Measurements from ENCODE around the gene SCMH1. TPM values are rescaled to one million over a fixed set of nuclear protein-coding genes. Genes with fewer than 3 reads are reported as not detected.

SCMH1 gene
- total RNA-seq, 1 experiment from 2014 or later, result 39.5 TPM

DNA sequence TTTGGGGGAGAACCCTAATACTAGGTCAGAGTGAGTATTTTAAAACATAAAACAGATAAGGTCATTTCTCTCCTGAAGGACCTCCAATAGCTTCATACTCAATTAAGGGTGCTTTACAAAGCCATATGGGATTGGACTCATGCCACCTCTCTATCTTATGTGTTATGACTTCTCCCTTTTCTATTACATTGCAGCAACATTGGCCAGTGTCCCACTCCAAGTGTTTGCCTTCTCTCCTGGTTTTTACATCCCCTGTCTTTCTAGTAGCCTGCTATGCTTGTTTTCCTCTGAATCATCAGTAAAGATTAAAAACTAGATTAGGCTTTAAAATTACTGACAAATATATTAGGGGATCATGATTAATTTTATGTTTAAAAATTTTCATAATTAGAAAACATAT is 66.6 kb downstream of the SCMH1 start:
- no peak for TF ChIP-seq EZH2 (IDR thresholded peaks at IDR 0.05; ENCODE audit: low read depth)
- TF ChIP-seq, protein P1, sequence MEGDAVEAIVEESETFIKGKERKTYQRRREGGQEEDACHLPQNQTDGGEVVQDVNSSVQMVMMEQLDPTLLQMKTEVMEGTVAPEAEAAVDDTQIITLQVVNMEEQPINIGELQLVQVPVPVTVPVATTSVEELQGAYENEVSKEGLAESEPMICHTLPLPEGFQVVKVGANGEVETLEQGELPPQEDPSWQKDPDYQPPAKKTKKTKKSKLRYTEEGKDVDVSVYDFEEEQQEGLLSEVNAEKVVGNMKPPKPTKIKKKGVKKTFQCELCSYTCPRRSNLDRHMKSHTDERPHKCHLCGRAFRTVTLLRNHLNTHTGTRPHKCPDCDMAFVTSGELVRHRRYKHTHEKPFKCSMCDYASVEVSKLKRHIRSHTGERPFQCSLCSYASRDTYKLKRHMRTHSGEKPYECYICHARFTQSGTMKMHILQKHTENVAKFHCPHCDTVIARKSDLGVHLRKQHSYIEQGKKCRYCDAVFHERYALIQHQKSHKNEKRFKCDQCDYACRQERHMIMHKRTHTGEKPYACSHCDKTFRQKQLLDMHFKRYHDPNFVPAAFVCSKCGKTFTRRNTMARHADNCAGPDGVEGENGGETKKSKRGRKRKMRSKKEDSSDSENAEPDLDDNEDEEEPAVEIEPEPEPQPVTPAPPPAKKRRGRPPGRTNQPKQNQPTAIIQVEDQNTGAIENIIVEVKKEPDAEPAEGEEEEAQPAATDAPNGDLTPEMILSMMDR (conservative IDR thresholded peaks at IDR 0.05), result no peak
- Histone ChIP-seq H3K79me2 (ENCODE audit: low read depth) (no peaks in the 10 kb centered on the region), H3K27ac (no peak overlapping the region), H3K9me3 (ENCODE audit: insufficient read depth, low read depth) (no peaks in the 10 kb centered on the region), H3K36me3 (ENCODE audit: low read depth) (no peaks in the 10 kb centered on the region; the same call in 1 of the 2 replicates), H2AFZ (no peak overlapping the region), H3K4me2 (no peak overlapping the region), H3K4me1 (replicated peaks; ENCODE audit: insufficient read depth) (no peaks in the 10 kb centered on the region), H3K4me3 (no peak overlapping the region), H4K20me1 (ENCODE audit: insufficient read depth) (no peaks in the 10 kb centered on the region), H3K9me2 (ENCODE audit: insufficient read depth) (no peaks in the 10 kb centered on the region; the same call in 1 of the 2 replicates), H3F3A (ENCODE audit: insufficient read depth, low read depth) (peaks cover 4% of the 10 kb centered on the region; the same call in 1 of the 2 replicates), H3K27me3 (ENCODE audit: insufficient read depth, low read depth) (no peaks in the 10 kb centered on the region)
- ChIA-PET CTCF (no interaction called here), POLR2A (ENCODE audit: unreplicated experiment) (interaction anchor here (0.7 kb wide), 1 partner anchor 32 kb away, joined by 4 read pairs; no protein-coding TSS in a partner anchor)
- no TSS peak for BruUV-seq (replicated peaks)
- intact Hi-C loops (cut with micrococcal nuclease; ENCODE audit: unreplicated experiment), result no loop called here
- no peak for DNase-seq

DNA sequence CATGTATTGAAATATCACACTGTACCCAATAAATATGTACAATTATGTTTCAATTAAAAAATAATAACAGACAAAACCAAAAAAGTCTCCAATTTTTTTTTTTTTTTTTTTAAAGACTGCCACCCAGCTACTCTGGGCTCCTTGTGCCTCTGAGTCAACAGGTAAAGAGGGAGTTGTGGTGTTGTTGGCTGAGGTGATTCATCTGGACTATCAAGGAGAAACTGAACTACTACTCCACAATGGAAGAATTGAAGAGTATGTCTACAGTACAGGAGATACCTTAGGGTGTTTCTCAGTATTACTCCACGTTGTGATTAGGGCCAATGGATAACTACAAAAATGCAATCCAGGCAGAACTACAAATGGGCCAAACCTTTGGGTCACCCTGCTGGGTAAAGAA is 67.9 kb downstream of the SCMH1 start:
- no peak overlapping the region for H2AFZ ChIP-seq
- no peaks in the 10 kb centered on the region for H3K9me3 ChIP-seq (ENCODE audit: insufficient read depth, low read depth)
- no peak for DNase-seq
- no peaks in the 10 kb centered on the region for H4K20me1 ChIP-seq (ENCODE audit: insufficient read depth)
- H3K27ac ChIP-seq, result no peak overlapping the region
- peaks cover 4% of the 10 kb centered on the region; the same call in 1 of the 2 replicates for H3F3A ChIP-seq (ENCODE audit: insufficient read depth, low read depth)
- intact Hi-C loops (cut with micrococcal nuclease; ENCODE audit: unreplicated experiment), result no loop called here
- no peaks in the 10 kb centered on the region; the same call in 1 of the 2 replicates for H3K36me3 ChIP-seq (ENCODE audit: low read depth)
- TF ChIP-seq, protein P1 (conservative IDR thresholded peaks at IDR 0.05), result no peak
- TF ChIP-seq EZH2 (IDR thresholded peaks at IDR 0.05; ENCODE audit: low read depth), result no peak
- H3K4me3 ChIP-seq, result no peak overlapping the region
- H3K9me2 ChIP-seq (ENCODE audit: insufficient read depth), result no peaks in the 10 kb centered on the region; the same call in 1 of the 2 replicates
- H3K4me1 ChIP-seq (replicated peaks; ENCODE audit: insufficient read depth), result no peaks in the 10 kb centered on the region
- H3K4me2 ChIP-seq, result no peak overlapping the region
- H3K27me3 ChIP-seq (ENCODE audit: insufficient read depth, low read depth), result no peaks in the 10 kb centered on the region
- ChIA-PET POLR2A (ENCODE audit: unreplicated experiment) (interaction anchor here (0.7 kb wide), 1 partner anchor 743 kb away, joined by 28 read pairs; no protein-coding TSS in a partner anchor), CTCF (no interaction called here)
- no peaks in the 10 kb centered on the region for H3K79me2 ChIP-seq (ENCODE audit: low read depth)
- no TSS peak for BruUV-seq (replicated peaks)

DNA sequence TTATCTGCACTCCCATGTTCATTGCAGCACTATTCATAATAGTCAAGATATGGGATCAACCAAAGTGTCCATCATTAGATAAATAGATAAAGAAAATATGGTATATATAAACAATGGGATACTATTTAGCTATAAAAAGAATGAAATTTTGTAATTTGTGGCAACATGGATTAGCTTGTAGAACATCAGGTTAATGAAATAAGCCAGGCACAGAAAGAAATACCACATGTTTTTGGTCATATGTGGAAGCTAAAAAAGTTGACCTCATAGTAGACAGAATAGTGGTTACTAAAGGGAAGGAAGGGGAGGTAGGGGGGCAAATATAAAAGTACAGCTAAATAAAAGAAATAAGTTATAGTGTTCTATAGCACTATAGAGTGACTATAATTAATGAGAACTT is 68.5 kb downstream of the SCMH1 start:
- H3K79me2 ChIP-seq (ENCODE audit: low read depth), result no peaks in the 10 kb centered on the region
- H2AFZ ChIP-seq, result no peak overlapping the region
- no peaks in the 10 kb centered on the region for H3K27me3 ChIP-seq (ENCODE audit: insufficient read depth, low read depth)
- no peaks in the 10 kb centered on the region for H4K20me1 ChIP-seq (ENCODE audit: insufficient read depth)
- H3K36me3 ChIP-seq (ENCODE audit: low read depth), result no peaks in the 10 kb centered on the region; the same call in 1 of the 2 replicates
- intact Hi-C loops (cut with micrococcal nuclease; ENCODE audit: unreplicated experiment), result no loop called here
- DNase-seq, result no peak
- no peaks in the 10 kb centered on the region for H3K4me1 ChIP-seq (replicated peaks; ENCODE audit: insufficient read depth)
- peaks cover 4% of the 10 kb centered on the region; the same call in 1 of the 2 replicates for H3F3A ChIP-seq (ENCODE audit: insufficient read depth, low read depth)
- CTCF ChIA-PET, result interaction anchor here (0.7 kb wide), 1 partner anchor 1301 kb away, joined by 3 read pairs; no protein-coding TSS in a partner anchor
- no peak overlapping the region for H3K27ac ChIP-seq
- no peaks in the 10 kb centered on the region; the same call in 1 of the 2 replicates for H3K9me2 ChIP-seq (ENCODE audit: insufficient read depth)
- no TSS peak for BruUV-seq (replicated peaks)
- no peak for TF ChIP-seq EZH2 (IDR thresholded peaks at IDR 0.05; ENCODE audit: low read depth)
- TF ChIP-seq, protein P1 (conservative IDR thresholded peaks at IDR 0.05), result no peak
- no peak overlapping the region for H3K4me2 ChIP-seq
- H3K4me3 ChIP-seq, result no peak overlapping the region
- POLR2A ChIA-PET (ENCODE audit: unreplicated experiment), result interaction anchor here (0.7 kb wide), 2 partner anchors 153 to 744 kb away, joined by 3 to 28 read pairs; no protein-coding TSS in a partner anchor
- peaks cover 3% of the 10 kb centered on the region; the same call in 1 of the 2 replicates for H3K9me3 ChIP-seq (ENCODE audit: insufficient read depth, low read depth)
